Measurements from ENCODE around the gene RAP2B.

RAP2B gene

DNA sequence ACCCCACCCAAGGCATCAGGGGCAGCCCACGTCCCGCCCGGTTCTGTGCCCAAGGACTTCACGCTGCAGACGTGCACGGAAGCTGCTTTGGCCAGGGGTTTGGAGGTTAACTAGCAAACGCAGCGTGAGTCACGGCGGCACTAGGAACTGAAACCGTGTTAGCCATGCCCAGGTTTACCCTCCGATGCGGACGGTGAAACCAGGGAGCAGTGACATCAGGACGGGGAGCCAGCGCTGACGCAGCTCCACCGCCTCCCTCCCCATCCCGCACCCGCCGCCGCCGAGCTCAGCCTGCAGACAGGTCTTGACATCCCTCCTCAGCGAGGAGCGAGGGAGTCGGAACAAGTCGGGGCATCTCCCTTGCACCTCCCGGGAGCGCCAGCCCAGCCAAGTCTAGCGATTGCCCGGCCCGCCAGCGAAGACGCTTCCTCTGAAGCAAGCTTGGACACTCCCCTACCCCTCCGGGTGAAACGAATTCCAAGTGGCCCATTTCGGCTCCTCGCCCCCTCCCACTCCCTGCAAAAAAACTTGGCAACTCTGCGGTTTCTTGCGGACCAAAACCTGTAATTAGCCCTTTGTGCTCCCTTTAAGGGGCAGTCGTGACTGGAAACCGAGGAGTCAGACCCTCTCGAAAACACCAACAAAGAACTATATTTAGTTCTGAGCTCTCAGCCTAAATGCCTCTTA lies 1.4 kb upstream of the RAP2B start:
- peak; percentile 82 for DNase-seq (ENCODE audit: low spot score)

DNA sequence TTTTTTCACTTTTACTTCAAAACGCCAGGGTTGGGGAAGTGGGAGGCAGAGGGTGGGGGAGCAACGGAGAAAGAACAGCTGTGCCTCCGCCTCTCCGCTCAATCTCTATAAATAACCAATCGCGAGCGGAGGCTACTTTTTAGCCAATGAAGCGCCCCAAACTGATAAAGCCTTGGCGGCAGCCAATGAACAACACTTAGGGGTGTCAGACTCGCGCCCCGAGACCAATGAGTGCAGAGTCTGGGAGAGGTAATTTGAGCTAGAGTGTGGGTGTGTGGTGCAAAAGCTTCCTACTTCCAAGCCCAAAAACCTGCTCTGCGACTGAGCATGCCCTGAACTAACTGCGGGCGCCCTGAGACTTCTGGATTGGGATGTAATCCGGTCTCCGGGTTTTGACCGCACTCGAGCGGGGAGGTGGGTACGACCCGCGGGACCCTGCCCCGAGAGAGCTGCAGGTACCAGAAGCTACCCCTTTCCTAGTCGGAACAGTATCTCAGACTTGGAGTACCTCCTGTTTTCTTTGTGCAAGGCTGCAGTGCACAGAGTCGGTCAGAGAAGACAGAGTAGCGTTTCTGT lies 800 bp upstream of the RAP2B start:
- peak; percentile 97 for DNase-seq (ENCODE audit: low spot score)

DNA sequence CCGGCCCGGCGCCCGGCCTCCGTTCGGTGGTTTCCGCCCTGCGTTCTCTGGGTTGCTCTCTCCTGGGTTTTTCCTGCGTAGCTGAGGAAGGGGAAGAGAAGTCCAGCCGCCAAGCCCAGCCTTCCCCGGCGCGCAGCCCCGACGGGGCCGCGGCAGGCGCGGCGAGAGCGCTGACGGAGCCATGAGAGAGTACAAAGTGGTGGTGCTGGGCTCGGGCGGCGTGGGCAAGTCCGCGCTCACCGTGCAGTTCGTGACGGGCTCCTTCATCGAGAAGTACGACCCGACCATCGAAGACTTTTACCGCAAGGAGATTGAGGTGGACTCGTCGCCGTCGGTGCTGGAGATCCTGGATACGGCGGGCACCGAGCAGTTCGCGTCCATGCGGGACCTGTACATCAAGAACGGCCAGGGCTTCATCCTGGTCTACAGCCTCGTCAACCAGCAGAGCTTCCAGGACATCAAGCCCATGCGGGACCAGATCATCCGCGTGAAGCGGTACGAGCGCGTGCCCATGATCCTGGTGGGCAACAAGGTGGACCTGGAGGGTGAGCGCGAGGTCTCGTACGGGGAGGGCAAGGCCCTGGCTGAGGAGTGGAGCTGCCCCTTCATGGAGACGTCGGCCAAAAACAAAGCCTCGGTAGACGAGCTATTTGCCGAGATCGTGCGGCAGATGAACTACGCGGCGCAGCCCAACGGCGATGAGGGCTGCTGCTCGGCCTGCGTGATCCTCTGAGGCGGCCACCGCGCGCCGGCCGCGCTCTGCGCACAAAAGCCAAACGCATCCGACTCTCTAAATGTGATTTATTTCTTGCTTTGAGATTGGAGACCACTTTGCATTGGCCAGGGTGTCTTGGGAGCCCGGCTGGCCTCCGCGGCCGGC lies 727 bp downstream of the RAP2B start:
- DNase-seq (ENCODE audit: low spot score) = peak; percentile 28

DNA sequence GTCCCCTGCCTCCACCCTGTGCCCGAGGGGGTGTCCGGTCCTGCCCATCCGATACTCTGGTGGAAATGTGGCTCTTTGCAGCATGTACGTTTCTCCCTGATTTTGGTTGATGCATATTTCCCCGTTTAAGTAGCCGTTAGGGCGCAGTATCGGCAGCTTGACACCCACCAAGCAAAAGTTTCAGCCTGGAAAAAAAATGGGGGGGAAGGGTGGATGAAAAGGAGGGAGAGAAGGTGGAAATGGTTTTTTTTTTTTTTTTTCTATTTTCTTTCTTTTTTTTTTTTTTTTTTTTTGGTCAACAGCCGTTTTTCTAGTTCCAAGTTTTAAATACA lies 1.3 kb downstream of the RAP2B start:
- DNase-seq (ENCODE audit: low spot score) = no peak

DNA sequence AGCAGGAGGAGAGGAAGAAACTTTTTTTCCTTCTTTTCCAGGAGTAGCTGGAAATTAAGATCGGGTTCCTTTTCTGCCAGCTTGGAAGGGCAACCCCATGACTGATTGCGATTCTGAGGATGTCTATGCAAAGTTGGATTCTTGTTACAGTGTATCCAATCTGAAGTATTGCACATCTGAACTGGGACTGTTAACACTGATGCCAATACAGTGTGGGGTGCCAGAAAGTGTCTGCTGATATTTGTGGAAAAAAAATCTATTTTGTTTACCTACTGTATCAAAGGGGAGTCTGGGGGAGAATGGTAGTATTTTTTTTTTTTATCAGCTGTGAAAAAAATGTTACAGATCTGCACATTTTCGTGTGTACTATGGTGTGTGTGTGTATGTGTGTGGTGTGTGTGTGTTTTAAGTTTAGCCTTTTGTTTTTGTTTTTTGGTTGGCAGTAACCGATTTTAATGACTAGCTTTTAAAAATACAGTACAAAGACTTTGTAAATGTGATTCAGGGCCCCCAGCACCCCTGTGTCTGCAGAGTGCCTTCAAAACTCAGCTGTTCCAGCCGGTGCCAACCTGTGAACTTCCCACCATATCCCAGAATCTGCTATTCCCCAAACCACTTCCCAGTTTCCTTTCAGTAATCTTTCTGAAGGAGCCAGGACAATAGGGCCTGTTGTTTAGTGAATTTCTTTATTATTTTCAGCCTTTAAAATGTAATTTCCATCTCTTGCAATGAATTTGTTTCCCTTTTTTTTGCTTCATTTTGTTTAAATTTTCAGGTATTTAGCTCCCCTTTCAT lies 1.9 kb downstream of the RAP2B start:
- no peak for DNase-seq (ENCODE audit: low spot score)

DNA sequence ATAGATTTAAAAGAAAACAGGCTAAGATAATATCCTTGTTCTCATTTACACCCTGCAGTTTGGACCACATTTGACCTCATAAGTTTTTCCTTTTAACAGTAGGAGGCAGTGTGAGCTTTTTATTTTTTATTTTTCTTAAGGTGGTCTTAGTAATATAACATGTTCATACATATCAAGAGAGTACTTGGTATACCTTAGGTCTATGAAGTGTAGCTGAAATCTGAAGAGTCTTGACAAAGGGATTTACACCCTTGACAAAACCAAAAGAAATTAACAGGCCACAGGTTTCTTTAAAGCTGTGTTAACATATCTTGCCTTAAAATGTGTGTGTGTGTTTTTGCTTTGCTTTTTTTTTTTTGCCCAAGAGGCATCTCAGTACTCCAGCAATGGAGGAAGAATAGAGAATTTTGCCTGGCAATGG lies 3.2 kb downstream of the RAP2B start:
- no peak for DNase-seq (ENCODE audit: low spot score)

DNA sequence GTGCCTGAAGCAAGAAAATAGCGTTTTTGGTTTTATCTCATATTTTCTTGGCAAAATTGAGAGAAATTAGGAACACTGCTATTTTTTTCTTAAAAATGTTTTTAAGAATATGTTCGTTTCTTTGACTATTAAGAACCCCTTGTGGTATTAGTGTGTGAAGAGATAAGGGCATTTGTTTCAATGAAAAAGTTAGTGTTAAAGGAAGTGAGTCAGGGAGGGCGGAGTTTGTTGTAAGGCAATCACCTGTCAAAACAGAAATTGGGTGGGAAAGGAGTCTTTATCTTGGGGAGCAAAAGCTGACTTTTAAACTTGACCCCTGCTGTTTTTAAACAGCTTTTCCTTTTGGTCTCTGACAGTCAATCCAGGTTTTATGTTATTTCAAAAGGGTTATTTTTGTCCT lies 4.2 kb downstream of the RAP2B start:
- peak; percentile 41 for DNase-seq (ENCODE audit: low spot score)

DNA sequence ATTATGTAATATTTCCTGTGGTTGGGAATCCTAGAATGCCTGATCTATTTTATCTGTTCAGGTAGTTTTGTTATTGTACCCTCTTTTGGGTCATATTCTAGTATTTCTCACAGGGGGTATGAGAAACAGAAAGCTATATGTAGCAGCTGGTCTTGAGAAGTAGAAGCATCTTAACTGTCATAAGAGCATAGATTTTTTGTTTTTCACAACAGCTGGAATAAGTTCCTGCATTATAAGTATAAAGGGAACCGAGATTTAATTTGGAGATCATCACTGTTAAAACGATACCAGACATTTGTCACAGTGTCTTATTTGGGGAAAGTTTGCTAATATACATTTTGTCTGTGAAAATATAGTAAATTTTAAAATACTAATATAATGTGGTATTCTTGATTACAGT lies 4.8 kb downstream of the RAP2B start:
- DNase-seq (ENCODE audit: low spot score) = no peak

DNA sequence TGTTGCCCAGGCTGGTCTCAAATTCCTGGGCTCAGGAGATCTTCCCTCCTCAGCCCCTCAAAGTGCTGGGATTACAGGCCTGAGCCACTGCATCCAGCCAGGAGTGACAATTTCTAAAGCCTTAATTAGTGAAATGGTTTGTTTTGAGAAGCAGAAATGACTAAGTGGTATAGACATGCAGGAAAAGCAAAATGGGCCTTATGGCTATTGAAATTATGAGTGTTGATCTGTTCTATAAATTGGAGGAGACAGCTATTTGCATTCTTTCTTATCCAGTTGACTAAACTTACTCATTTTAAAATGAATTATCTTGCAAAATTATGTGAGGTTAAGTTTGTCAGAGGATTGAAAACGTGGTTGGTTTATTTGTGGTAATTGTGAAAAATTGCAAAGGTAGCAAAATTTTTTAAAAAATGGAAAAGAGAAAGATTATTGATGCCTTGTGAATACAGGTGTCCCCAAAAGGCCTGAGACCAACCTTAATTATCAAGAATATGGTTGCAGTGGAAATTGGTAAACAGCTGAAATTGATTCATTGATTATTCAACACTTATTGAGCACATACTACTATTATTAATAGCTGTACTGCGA lies 7.9 kb downstream of the RAP2B start:
- DNase-seq (ENCODE audit: low spot score) = no peak

DNA sequence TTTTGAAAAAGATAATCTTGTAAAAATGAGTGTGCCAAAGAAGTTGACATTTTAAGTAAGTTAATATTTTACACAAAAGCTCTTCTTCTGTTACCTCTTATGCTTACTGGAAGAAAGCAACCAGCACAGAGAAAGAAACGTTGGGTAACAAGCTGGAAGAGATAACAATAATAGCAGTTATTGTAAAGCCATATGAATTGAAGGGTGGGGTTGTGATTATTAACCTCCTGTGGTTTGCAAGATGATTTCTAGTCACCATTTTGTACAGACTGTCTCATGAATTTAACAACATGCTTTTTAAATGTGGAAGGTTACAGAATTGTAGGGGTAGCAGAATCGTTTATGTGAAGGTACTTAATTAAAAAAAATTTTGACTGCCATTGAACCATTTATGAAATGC lies 9.2 kb downstream of the RAP2B start:
- no peak for DNase-seq (ENCODE audit: low spot score)

DNA sequence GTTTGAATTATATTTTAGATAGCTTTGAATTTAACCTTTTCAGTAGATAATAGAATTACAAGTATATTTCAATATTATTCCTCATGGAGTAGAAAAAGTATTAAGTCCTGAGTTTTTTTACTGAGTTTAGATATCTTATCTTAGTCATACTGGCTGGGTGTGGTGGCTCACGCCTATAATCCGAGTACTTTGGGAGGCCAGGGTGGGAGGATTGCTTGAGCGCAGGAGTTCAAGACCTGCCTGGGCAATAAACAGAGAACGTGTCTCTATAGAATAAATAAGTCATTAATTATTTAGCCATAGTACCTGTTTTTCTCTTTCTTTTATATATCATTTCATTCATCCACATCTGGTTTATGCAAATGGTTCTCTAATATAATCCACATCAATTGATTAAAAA lies 9.9 kb downstream of the RAP2B start:
- no peak for DNase-seq (ENCODE audit: low spot score)

DNA sequence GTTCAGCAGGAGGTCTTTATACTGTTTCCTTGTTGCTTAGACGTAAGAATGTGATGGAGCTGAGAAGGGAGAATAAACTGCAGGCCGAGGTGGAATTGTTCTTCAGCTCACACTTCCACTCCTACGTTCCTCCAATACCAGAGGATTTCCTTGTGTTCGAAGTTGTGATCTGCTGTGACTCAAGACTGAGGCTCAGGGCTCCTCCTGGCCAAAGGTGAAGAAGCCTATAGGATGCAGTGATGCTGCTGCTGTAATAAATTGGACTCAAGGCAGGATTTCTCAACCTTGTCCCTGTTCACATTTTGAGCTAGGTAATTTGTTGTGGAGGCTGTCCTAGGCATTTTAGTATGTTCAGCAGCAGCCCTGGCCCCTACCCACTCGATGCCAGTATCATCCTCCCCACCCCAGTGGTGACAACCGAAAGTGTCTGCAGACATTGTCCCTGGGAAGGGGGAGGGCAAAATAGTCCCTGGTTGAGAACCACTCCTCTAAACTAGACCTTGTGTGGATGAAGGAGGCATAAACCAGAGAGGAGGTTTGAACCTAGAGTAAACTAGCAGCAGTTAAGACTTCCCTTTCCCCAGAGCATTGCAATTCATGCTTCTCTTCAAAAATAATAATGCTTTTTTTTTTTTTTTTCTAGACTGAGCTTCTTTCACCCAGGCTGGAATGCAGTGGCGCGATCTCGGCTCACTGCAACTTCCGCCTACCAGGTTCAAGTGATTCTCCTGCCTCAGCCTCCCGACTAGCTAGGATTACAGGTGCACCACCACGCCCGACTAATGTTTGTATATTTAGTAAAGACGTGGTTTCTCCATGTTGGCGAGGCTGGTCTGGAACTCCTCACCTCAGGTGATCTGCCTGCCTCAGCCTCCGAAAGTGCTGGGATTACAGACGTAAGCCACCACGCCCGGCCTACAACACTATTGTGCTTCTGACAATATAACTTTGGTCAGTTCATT lies 11.1 kb downstream of the RAP2B start:
- DNase-seq (ENCODE audit: low spot score) = no peak

DNA sequence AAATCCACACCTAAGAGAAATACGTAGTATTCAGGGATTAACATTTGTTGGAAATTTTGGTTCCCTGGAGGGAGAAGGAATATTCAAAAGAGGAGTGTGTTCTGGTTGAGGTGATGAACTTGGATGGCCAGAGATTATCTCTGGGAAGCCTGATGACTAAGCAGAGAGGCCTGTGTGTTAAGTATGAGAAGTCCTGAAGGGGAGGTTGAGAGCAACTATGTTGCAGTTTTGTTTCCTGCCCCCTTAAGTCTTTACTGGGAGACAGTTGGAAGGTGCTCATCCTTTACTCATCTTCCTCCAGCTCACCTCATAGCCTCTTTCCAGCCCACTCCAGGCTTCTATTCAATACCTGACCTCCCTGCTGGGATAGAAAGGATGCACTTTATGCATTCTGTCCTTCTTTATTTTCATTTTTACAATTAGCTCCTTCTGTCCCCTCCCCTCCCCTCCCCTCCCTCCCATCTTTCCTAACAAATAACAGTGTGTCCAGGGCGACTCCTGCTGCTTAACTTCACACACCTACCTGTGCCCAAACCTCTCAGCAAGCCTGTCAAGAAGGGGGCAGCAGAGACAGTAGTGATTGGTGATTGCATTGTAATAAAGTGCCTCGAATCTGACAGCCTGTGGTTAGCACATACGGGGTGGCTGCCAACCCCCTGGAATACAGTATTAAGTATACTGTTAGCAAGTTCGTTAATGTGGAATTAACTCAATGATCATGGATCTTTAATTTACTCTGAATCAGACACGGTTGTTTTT lies 11.9 kb downstream of the RAP2B start:
- no peak for DNase-seq (ENCODE audit: low spot score)

DNA sequence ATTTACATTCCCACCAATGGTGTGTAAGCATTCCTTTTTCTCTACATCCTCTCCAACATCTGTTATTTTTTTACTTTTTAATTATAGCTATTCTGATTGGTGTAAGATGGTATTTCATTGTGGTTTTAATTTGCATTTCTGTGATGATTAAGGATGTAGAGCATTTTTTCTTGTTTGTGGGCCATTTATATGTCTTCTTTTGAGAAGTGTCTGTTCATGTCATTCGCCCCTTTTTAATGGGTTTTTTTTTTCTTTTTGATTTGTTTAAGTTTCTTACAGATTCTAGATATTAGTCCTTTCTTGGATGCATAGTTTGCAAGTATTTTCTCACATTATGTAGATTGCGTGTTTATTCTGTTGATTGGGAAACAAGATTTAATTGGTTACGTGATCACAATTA lies 14.2 kb downstream of the RAP2B start:
- DNase-seq (ENCODE audit: low spot score) = no peak

DNA sequence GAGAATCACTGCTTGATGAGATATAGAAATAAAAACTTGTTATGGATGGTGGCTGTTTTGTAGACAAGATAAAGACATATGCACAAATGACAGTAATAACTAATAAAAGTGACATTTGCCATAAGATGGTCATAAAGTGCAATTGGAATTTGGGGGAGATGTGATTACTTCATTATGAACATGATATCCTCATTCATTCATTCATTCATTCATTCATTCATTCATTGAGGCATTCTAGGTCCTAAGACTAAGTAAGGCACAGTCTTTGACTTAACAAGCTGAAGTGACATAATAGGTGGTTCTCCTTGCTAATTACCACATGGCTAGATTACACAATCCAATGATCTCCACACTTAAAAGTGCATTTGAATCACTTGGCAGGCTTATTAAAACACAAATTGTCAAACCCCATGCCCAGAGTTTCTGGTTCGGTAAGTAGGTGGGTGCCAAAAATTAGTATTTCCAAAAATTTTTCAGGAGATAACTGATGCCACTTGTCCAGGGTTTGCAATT lies 18.9 kb downstream of the RAP2B start:
- no peak for DNase-seq (ENCODE audit: low spot score)

DNA sequence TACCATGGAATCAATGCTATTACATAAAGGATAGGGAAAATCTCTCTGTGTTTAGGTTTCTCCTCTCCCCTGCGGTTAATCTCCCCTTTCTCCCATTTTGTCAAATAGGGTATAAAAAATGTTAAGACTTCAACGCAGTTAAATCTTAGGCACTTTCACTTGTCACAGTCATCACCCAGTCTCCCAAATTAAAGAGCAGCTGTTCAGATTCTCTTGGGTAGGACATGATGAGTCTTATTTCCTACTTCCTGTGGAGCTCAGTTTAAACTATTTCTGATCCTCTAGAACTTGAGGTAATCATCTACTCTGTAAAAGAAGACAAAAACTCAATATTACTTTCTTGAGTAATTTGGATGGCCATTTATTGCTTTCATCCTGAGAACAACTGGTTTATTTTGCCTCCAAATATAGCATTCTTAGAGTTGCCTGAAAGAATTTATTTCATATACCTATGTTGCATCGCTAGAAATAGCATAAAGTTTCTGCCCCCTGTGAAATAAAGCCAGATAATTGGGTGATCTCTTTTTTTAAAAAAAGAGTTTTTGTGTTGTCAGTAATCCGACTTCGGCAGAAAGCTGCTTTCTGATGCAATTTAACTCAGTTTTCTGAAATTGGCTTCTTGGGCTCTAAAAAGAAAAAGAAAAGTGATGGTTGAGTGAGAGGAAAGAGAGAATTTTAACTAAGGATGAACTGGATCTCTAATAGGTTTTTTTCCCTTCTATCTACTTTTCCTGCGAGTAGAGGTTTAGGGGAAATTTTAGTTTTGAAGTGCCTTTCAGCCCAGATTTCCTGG lies 20.7 kb downstream of the RAP2B start:
- DNase-seq (ENCODE audit: low spot score) = no peak

DNA sequence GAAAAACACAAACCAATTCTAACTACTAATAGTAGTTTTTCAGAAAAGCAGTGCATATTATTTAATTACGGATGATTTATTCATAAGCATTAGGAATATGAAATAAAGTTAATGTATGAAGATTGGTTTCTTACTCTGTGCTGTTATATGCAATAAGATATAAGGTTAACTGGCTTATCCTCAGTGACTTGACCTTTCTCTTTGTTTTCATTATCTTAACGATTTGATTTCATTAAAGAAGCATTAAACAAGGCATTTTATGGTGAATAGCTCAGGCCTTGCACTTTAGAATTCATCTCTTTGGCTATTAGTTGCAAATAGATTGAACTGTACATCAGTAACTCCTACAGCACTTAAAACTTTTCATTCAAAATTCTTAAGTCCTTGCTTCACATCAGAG lies 28.9 kb downstream of the RAP2B start:
- DNase-seq (ENCODE audit: low spot score) = no peak

DNA sequence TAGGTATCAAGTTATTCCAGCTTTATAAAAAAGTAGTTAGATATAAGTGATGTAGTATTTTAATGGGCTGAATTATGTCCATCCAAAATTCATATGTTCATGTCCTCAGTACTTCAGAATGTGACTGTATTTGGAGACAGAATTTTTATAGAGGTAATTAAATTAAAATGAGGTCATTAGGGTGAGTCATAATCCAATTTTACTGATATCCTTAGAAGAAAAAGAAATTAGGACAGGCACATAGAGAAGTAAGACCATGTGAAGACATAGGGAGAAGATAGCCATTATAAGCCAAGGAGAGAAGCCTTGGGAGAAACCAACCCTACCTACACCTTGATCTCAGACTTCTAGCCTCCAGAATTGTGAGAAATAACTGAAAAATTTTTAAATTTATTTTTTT lies 30.3 kb downstream of the RAP2B start:
- DNase-seq (ENCODE audit: low spot score) = no peak
